ENCODE results near the gene NPDC1.

DNA sequence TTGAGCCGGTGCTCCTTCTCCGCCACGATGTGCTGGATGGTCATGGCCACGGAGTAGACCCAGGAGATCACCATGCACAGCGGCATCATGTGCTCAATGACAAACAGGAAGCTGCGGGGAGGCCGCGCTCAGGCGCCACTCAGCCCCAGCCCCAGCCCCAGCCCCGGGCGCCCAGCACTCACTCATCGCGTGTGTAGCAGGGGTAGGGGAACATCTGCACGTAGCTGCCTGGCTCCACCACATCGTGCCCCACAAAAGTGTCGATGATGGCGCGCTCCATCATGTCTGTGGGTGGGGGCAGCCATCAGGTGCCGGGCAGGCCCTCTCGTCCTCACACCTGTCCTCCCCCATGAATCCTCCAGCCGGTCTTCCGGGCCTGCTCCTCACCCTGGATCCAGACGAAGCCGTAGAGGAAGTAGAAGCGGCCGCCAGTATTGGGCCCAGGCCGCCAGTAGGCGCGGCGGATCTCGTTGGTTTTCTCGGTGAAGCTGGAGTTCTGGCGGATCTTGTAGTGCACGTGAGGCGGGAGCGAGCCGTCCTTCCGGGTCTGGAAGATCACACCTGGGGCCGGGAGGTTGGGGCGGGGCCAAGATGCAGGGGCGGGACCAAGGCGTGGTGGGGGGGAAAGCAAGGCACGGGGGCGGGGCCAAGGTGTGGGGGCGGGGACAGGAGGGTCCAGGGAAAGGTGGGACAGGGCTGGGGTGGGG lies 28.0 kb downstream of the NPDC1 start:
- TF ChIP-seq, protein P1, sequence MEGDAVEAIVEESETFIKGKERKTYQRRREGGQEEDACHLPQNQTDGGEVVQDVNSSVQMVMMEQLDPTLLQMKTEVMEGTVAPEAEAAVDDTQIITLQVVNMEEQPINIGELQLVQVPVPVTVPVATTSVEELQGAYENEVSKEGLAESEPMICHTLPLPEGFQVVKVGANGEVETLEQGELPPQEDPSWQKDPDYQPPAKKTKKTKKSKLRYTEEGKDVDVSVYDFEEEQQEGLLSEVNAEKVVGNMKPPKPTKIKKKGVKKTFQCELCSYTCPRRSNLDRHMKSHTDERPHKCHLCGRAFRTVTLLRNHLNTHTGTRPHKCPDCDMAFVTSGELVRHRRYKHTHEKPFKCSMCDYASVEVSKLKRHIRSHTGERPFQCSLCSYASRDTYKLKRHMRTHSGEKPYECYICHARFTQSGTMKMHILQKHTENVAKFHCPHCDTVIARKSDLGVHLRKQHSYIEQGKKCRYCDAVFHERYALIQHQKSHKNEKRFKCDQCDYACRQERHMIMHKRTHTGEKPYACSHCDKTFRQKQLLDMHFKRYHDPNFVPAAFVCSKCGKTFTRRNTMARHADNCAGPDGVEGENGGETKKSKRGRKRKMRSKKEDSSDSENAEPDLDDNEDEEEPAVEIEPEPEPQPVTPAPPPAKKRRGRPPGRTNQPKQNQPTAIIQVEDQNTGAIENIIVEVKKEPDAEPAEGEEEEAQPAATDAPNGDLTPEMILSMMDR (conservative IDR thresholded peaks at IDR 0.05; ENCODE audit: low read depth, low read length), result no peak
- no peak for TF ChIP-seq EZH2phosphoT487 (IDR thresholded peaks at IDR 0.05; ENCODE audit: borderline replicate concordance, low read length)
